A673 (cell line): Measurements from ENCODE around the gene TCF20. TPM values are rescaled to one million over a fixed set of nuclear protein-coding genes. Genes with fewer than 3 reads are reported as not detected.

Experiments used
- BruUV-seq: library from RNA; stranded (reverse); fragments of 400-500 nt; replicated peaks from 2 replicates; lab custom pipeline; 2021; lab: Mats Ljungman, UMichigan
- CTCF ChIA-PET: fragments of 300-600 bp; sonication (Branson Sonifier 250); formaldehyde crosslinking; loops from one replicate; lab custom pipeline; 2022; ENCODE audit warnings: antibody characterized with exemption; lab: Charles Lee
- POLR2A ChIA-PET: fragments of 300-600 bp; sonication (Branson Sonifier 250); formaldehyde crosslinking; loops from one replicate; lab custom pipeline; 2022; ENCODE audit warnings: antibody characterized with exemption; ENCODE audit not compliant: low non-redundant PET; lab: Charles Lee
- DNase-seq: peaks from one replicate; pipeline ENCODE4 v3.0.0-alpha.2; 2015; ENCODE audit warnings: low spot score
- H3K27ac ChIP-seq: fragments of 200-600 bp; sonication (generic); 2 replicates; pipeline ENCODE4 v1.5.1; 2016; ENCODE audit warnings: mixed run types, low read depth, mild to moderate bottlenecking, mixed read lengths, antibody characterized with exemption, low read length; ENCODE audit not compliant: poor library complexity, severe bottlenecking
- H3K27me3 ChIP-seq: fragments of 200-600 bp; sonication (generic); replicated peaks from 2 replicates; pipeline ENCODE4 v1.6.1; 2017; ENCODE audit warnings: mixed run types, low read depth, mild to moderate bottlenecking, mixed read lengths, antibody characterized with exemption, low read length; ENCODE audit not compliant: insufficient read depth, poor library complexity
- H3K36me3 ChIP-seq: fragments of 200-600 bp; sonication (generic); 2 replicates; pipeline ENCODE4 v1.6.1; 2016; ENCODE audit warnings: mixed run types, mild to moderate bottlenecking, mixed read lengths, antibody characterized with exemption, low read length; ENCODE audit not compliant: insufficient read depth, poor library complexity, severe bottlenecking
- H3K4me1 ChIP-seq: fragments of 200-600 bp; sonication (generic); 2 replicates; pipeline ENCODE4 v1.6.1; 2017; ENCODE audit warnings: mixed run types, mild to moderate bottlenecking, mixed read lengths, antibody characterized with exemption, low read length; ENCODE audit not compliant: insufficient read depth, poor library complexity, severe bottlenecking
- H3K4me3 ChIP-seq: fragments of 200-600 bp; sonication (generic); 2 replicates; pipeline ENCODE4 v1.5.1; 2016; ENCODE audit warnings: low read depth, mixed run types, mild to moderate bottlenecking, mixed read lengths, low read length; ENCODE audit not compliant: poor library complexity, severe bottlenecking
- H3K9me3 ChIP-seq: fragments of 200-600 bp; sonication (generic); 2 replicates; pipeline ENCODE4 v1.6.1; 2016; ENCODE audit warnings: mixed run types, low read depth, mild to moderate bottlenecking, mixed read lengths, antibody characterized with exemption, low read length; ENCODE audit not compliant: poor library complexity, severe bottlenecking
- CTCF ChIP-seq: fragments of 300-800, 200-600 bp; sonication (generic); conservative IDR thresholded peaks from 2 replicates; pipeline ENCODE4 v1.5.1; 2017; ENCODE audit warnings: low read depth, mild to moderate bottlenecking, antibody characterized with exemption, low read length, moderate library complexity, mixed read lengths
- EZH2 ChIP-seq: fragments of 200-600 bp; sonication (generic); IDR thresholded peaks from 2 replicates; pipeline ENCODE4 v1.6.1; 2017; ENCODE audit warnings: borderline replicate concordance, low read depth, mild to moderate bottlenecking, mixed read lengths, antibody characterized with exemption, low read length; ENCODE audit not compliant: poor library complexity, severe bottlenecking
- intact Hi-C: fragments of 100-400 bp; cut with micrococcal nuclease; formaldehyde crosslinking; loops from one replicate; pipeline ENCODE4 v1.10.0; 2022; ENCODE audit not compliant: unreplicated experiment
- total RNA-seq: library from RNA; stranded (reverse); gene quantifications from 2 replicates; pipeline ENCODE4 v1.2.3, GENCODE V29; 2021

Gene TCF20
- total RNA-seq, 1 experiment from 2014 or later, result 69.3 TPM

- POLR2A ChIA-PET, result no interaction called here
- no peak for TF ChIP-seq CTCF
- TF ChIP-seq EZH2, result no peak
- CTCF ChIA-PET, result no interaction called here
- DNase-seq, result peak; percentile 74
- H3K4me1 ChIP-seq, result peaks cover 27% of the 10 kb centered on the region
- H3K27ac ChIP-seq, result peak overlapping the region; percentile 27
- no TSS peak for BruUV-seq
- no peaks in the 10 kb centered on the region for H3K9me3 ChIP-seq
- no peaks in the 10 kb centered on the region for H3K27me3 ChIP-seq
- intact Hi-C loops, result no loop called here
- no peak overlapping the region for H3K4me3 ChIP-seq
- H3K36me3 ChIP-seq, result no peaks in the 10 kb centered on the region
Observed at GRCh38 chr22:42289671-42290541, 19.5 kb upstream of the TCF20 start.

- intact Hi-C loops, result no loop called here
- no peaks in the 10 kb centered on the region for H3K9me3 ChIP-seq
- H3K27me3 ChIP-seq, result no peaks in the 10 kb centered on the region
- TF ChIP-seq CTCF (no peak), EZH2 (no peak)
- POLR2A ChIA-PET, result no interaction called here
- peaks cover 16% of the 10 kb centered on the region for H3K4me1 ChIP-seq
- no peak overlapping the region for H3K27ac ChIP-seq
- BruUV-seq, result no TSS peak
- no peak overlapping the region for H3K4me3 ChIP-seq
- CTCF ChIA-PET, result no interaction called here
- no peak for DNase-seq
- no peaks in the 10 kb centered on the region for H3K36me3 ChIP-seq
Observed at GRCh38 chr22:42288791-42289190, 18.3 kb upstream of the TCF20 start.

- DNase-seq, result no peak
- Histone ChIP-seq H3K4me1 (peaks cover 14% of the 10 kb centered on the region), H3K27ac (no peak overlapping the region), H3K4me3 (no peak overlapping the region), H3K36me3 (no peaks in the 10 kb centered on the region), H3K27me3 (no peaks in the 10 kb centered on the region), H3K9me3 (no peaks in the 10 kb centered on the region)
- ChIA-PET POLR2A (interaction anchor here (0.6 kb wide), 1 partner anchor 9 kb away, joined by 3 read pairs; no protein-coding TSS in a partner anchor), CTCF (no interaction called here)
- TF ChIP-seq EZH2, result no peak
- no peak for TF ChIP-seq CTCF
- no TSS peak for BruUV-seq
- intact Hi-C loops, result no loop called here
Observed at GRCh38 chr22:42287174-42287890, 16.9 kb upstream of the TCF20 start.
